ENCODE data around the gene FPGS.

GRCh38 chr9:127860779-127861178 lies 58.1 kb downstream of the FPGS start:
- no peak for TF ChIP-seq POLR2AphosphoS5 (IDR thresholded peaks at IDR 0.05; ENCODE audit: low read depth, low read length)
- TF ChIP-seq TAF1 (IDR thresholded peaks at IDR 0.05; ENCODE audit: borderline replicate concordance, insufficient read depth, low read length): no peak
- no peak for TF ChIP-seq SIN3A (IDR thresholded peaks at IDR 0.05; ENCODE audit: borderline replicate concordance, insufficient read depth, low read length)
